ENCODE measurements around the gene TMC6. TPM values are rescaled to one million over a fixed set of nuclear protein-coding genes. Genes with fewer than 3 reads are reported as not detected.
"Not testable (repeated sequence)": the region's sequence is repeated elsewhere in the genome, so short reads cannot be mapped to it uniquely, and the experiment has no call there.

The TMC6 gene
- total RNA-seq, 4 donors from 2014 or later, result 21.8 to 72.8 (median 51.3) TPM

- no peak for ATAC-seq (ENCODE audit: low FRiP score)
- DNase-seq (ENCODE audit: low spot score), result no peak
- TF ChIP-seq CTCF (IDR thresholded peaks at IDR 0.05), result no peak
Observed at GRCh38 chr17:78069695-78070094, 58.9 kb downstream of the TMC6 start.

- ATAC-seq (ENCODE audit: low FRiP score); DNase-seq (ENCODE audit: low spot score): not testable (repeated sequence)
Observed at GRCh38 chr17:78066976-78067375, 61.6 kb downstream of the TMC6 start.

DNA sequence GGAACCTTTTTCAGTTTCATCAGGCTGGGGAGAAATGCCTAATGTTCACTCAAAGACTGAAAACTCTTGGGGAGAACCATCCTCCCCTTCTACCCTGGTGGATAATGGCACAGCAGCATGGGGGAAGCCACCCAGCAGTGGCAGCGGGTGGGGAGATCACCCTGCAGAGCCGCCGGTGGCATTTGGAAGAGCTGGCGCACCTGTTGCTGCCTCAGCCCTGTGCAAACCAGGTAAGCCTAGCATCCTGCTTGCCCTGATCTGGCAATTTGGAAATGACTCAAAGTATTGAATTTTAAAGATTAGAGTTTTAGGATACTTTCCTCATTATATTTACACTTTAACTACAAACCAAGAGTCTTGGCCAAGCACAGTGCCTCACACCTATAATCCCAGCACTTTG lies 63.8 kb downstream of the TMC6 start:
- ATAC-seq (ENCODE audit: low FRiP score) (no peak), DNase-seq (ENCODE audit: low spot score) (no peak)
- TF ChIP-seq CTCF (IDR thresholded peaks at IDR 0.05), result no peak

DNA sequence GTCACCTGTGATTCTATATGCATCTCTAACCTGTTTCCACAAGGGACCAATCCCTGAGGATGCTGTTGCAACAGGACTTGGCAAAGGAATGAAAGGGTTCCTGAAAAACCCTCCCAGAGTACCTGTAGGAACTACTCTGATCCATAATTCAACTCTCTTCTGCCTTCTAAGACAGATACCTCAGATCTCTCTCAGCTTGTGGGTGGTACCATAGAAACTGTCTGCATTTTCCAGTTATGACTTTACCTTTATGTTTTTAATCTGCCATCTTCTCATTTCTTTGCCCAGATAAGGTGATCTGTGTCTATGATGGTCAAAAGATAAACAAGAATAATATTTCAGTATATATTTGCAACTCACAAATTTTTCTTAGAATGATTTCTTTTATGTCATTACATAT lies 65.1 kb downstream of the TMC6 start:
- TF ChIP-seq CTCF (IDR thresholded peaks at IDR 0.05), result no peak
- no peak for ATAC-seq (ENCODE audit: low FRiP score)
- DNase-seq (ENCODE audit: low spot score), result no peak

GRCh38 chr17:78062596-78062995 lies 66.0 kb downstream of the TMC6 start:
- DNase-seq (ENCODE audit: low spot score) (no peak), ATAC-seq (ENCODE audit: low FRiP score) (no peak)
- no peak for TF ChIP-seq CTCF (IDR thresholded peaks at IDR 0.05)

Small RNA genes within 50 kb of the gene (small RNA-seq; reads per million reads assigned to genes)
- not detected for gene RNU6-625P

Other genes starting within 250 kb of the TMC6 start
- gene TNRC6C, start 170.1 kb downstream of the TMC6 start, total RNA-seq, result 10 to 100 TPM in 2 of 4 donors, 1 to 10 TPM in 2; 6.4 to 20.5 (median 10.5) TPM
- gene TMC8, start 2.0 kb upstream of the TMC6 start, total RNA-seq, result 10 to 100 TPM in 1 of 4 donors, 1 to 10 TPM in 3; 3.2 to 12.5 (median 6.5) TPM
- not detected for gene C17orf99, start 17.6 kb upstream of the TMC6 start, total RNA-seq
- 10 to 100 TPM; 24.3 to 80.6 (median 52.4) TPM for gene SYNGR2, start 39.8 kb upstream of the TMC6 start, total RNA-seq
- 10 to 100 TPM in 1 of 4 donors, 1 to 10 TPM in 3; 1.4 to 10.6 (median 3.1) TPM for gene TK1, start 58.3 kb upstream of the TMC6 start, total RNA-seq
- gene AFMID, start 58.6 kb upstream of the TMC6 start, total RNA-seq, result 10 to 100 TPM; 21.7 to 29.0 (median 26.0) TPM
- 1 to 10 TPM in 2 of 4 donors, under 1 TPM in 1, not detected in 1; 0.84 to 2.6 (median 1.3) TPM for gene BIRC5, start 85.5 kb upstream of the TMC6 start, total RNA-seq
- not detected for gene TMEM235, start 102.9 kb upstream of the TMC6 start, total RNA-seq
- gene SOCS3, start 231.3 kb upstream of the TMC6 start, total RNA-seq, result 1,000 to 10,000 TPM in 1 of 4 donors, 100 to 1,000 TPM in 3; 186 to 1,117 (median 634) TPM
- 10 to 100 TPM; 25.8 to 97.2 (median 70.2) TPM for gene PGS1, start 249.9 kb upstream of the TMC6 start, total RNA-seq

Data from omental fat pad (tissue), 4 donors.